Measurements from ENCODE around the gene CDAN1. TPM values are rescaled to one million over a fixed set of nuclear protein-coding genes. Genes with fewer than 3 reads are reported as not detected.
A peak's percentile ranks its signal among the peaks of the same experiment; 100 is the strongest.

The CDAN1 gene
- total and polyA plus RNA-seq, 12 donors, result 3.6 to 40.8 (median 14.8) TPM

DNA sequence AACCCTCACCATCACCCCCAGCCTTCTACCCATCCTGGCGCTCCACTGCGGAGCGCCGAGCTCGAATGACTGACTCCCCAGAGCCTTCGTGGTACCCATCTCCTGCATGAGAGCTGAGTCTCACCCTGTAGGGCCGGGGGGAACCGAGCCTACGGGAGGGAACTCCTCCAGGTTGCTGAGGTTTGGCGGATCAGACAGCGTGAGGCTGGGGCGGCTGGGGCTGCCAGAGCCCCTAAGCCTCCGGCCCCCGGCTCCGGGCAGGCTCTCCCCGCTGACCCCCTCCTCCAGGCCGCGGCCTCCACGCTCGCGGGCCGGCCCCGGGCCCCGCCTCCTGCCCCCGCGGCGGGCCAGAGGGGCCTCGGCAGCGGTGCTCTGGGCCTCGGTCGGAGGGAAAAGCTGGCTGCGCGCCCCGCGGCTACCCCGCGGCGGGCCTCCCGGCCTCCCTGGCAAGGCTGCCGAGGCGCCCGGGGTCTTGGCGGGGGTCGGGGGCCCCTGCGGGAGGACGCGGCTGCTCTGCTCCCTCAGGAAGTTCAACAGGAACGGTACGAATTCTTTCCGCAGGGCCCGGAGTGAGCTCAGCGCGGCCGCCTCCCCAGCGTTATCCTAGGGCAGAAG, 643 bp downstream of the CDAN1 start:
- Histone ChIP-seq H3K27ac (peak overlapping the region in 4 of 5 donors; percentile 81 to 97 (median 89)), H3K27me3 (no peaks in the 10 kb centered on the region), H3K4me1 (replicated peaks in 1 of 2) (peaks cover 14 to 29% of the 10 kb centered on the region in 2 donors), H3K4me3 (peak overlapping the region; percentile 49 to 98 (median 84)), H3K36me3 (replicated peaks in 1 of 2) (peaks cover 0 to 28% of the 10 kb centered on the region in 2 donors), H3K9me3 (replicated peaks in 1 of 3) (no peaks in the 10 kb centered on the region)
- intact Hi-C loops (cut with DNase I), result loop anchor here in 1 of 2 donors (10.0 kb wide), 1 partner anchor 189 kb away; the partner anchor contains the start of gene TTBK2
- DNase-seq, result peak in 4 of 7 donors; percentile 15 to 48 (median 28)
- WGBS, 4 donors, result 1 to 9% (median 2%) methylated on average over 5 to 55 of the region's 55 CpGs
- TF ChIP-seq, protein P1, sequence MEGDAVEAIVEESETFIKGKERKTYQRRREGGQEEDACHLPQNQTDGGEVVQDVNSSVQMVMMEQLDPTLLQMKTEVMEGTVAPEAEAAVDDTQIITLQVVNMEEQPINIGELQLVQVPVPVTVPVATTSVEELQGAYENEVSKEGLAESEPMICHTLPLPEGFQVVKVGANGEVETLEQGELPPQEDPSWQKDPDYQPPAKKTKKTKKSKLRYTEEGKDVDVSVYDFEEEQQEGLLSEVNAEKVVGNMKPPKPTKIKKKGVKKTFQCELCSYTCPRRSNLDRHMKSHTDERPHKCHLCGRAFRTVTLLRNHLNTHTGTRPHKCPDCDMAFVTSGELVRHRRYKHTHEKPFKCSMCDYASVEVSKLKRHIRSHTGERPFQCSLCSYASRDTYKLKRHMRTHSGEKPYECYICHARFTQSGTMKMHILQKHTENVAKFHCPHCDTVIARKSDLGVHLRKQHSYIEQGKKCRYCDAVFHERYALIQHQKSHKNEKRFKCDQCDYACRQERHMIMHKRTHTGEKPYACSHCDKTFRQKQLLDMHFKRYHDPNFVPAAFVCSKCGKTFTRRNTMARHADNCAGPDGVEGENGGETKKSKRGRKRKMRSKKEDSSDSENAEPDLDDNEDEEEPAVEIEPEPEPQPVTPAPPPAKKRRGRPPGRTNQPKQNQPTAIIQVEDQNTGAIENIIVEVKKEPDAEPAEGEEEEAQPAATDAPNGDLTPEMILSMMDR (IDR thresholded peaks at IDR 0.05), result no peak
- TF ChIP-seq POLR2A (IDR thresholded peaks at IDR 0.05), result no peak

- H3K27ac ChIP-seq, result no peak overlapping the region
- H3K9me3 ChIP-seq (replicated peaks in 1 of 3), result no peaks in the 10 kb centered on the region
- intact Hi-C loops (cut with DNase I), result loop anchor here in 1 of 2 donors (10.0 kb wide), 1 partner anchor 189 kb away; the partner anchor contains the start of gene TTBK2
- TF ChIP-seq, protein P1 (IDR thresholded peaks at IDR 0.05), result no peak
- no peak for TF ChIP-seq POLR2A (IDR thresholded peaks at IDR 0.05)
- H3K4me1 ChIP-seq (replicated peaks in 1 of 2), result peaks cover 14 to 29% of the 10 kb centered on the region in 2 donors
- WGBS, 4 donors, result 85 to 87% (median 86%) methylated on average over 14 to 19 of the region's 19 CpGs
- peak in 1 of 7 donors; percentile 55 for DNase-seq
- H3K4me3 ChIP-seq, result peak overlapping the region in 2 of 4 donors; percentile 95 to 98
- no peaks in the 10 kb centered on the region for H3K27me3 ChIP-seq
- H3K36me3 ChIP-seq (replicated peaks in 1 of 2), result peaks cover 0 to 35% of the 10 kb centered on the region in 2 donors
These were observed 1.4 kb downstream of the CDAN1 start for GRCh38 chr15:42735382-42736165.

GRCh38 chr15:42734076-42734672, 2.8 kb downstream of the CDAN1 start:
- WGBS, 4 donors, result 63 to 77% (median 67%) methylated on average over 6 of the region's 6 CpGs
- peaks cover 0 to 49% of the 10 kb centered on the region in 2 donors for H3K36me3 ChIP-seq (replicated peaks in 1 of 2)
- peaks cover 14 to 29% of the 10 kb centered on the region in 2 donors for H3K4me1 ChIP-seq (replicated peaks in 1 of 2)
- no peak overlapping the region for H3K27ac ChIP-seq
- no peak overlapping the region for H3K4me3 ChIP-seq
- no peak for TF ChIP-seq POLR2A (IDR thresholded peaks at IDR 0.05)
- TF ChIP-seq, protein P1 (IDR thresholded peaks at IDR 0.05), result no peak
- no peaks in the 10 kb centered on the region for H3K27me3 ChIP-seq
- intact Hi-C loops (cut with DNase I), result loop anchor here in 1 of 2 donors (10.0 kb wide), 1 partner anchor 191 kb away; the partner anchor contains the start of gene TTBK2
- H3K9me3 ChIP-seq (replicated peaks in 1 of 3), result no peaks in the 10 kb centered on the region
- no peak for DNase-seq

GRCh38 chr15:42733027-42733426, 3.9 kb downstream of the CDAN1 start:
- DNase-seq, result no peak
- H3K27ac ChIP-seq, result no peak overlapping the region
- peaks cover 0 to 61% of the 10 kb centered on the region in 2 donors for H3K36me3 ChIP-seq (replicated peaks in 1 of 2)
- peaks cover 14 to 29% of the 10 kb centered on the region in 2 donors for H3K4me1 ChIP-seq (replicated peaks in 1 of 2)
- H3K27me3 ChIP-seq, result no peaks in the 10 kb centered on the region
- no peak for TF ChIP-seq POLR2A (IDR thresholded peaks at IDR 0.05)
- TF ChIP-seq, protein P1 (IDR thresholded peaks at IDR 0.05), result no peak
- H3K9me3 ChIP-seq (replicated peaks in 1 of 3), result no peaks in the 10 kb centered on the region
- H3K4me3 ChIP-seq, result no peak overlapping the region
- WGBS, 4 donors, result 90 to 96% (median 93%) methylated on average over 11 of the region's 11 CpGs
- intact Hi-C loops (cut with DNase I), result loop anchor here in 1 of 2 donors (10.0 kb wide), 1 partner anchor 192 kb away; the partner anchor contains the start of gene TTBK2
